Stimulated activated CD4-positive, alpha-beta T cell treated with anti-CD3 and anti-CD28 coated beads, TNF-alpha, amount 100 ng/mL, for 4 hours (primary cell): ENCODE measurements around the gene C8B.

Experiments
- DNase-seq, 3 experiments: peaks; one replicate each; pipeline ENCODE4 v3.0.0-alpha.2; 2020; ENCODE audit warnings: low read depth in 3 of 3

The C8B gene

GRCh38 chr1:56901716-56902115 lies 64.1 kb downstream of the C8B start:
- no peak for DNase-seq

- DNase-seq: no peak
Measured at GRCh38 chr1:56898879-56899278, 66.9 kb downstream of the C8B start.

DNA sequence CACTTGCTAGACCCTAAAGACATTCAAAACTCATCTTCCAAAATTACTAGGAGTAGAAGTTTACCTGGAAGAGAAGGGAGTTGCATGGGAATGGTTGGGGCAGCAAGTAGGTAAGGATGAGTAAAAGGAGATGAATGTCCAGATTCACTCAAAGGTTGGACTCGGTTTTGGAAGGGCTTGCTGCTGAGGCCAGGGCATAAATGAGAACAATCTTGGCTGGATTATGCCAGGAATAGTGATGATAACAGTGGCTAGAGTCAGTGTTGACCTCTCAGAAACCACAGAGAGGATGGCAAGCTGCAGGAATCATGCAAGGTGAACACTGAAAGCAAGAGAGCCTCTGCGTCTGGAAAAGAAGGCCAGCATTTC lies 67.8 kb downstream of the C8B start:
- DNase-seq: no peak

- no peak for DNase-seq
Measured at GRCh38 chr1:56897150-56898004, 68.4 kb downstream of the C8B start.

DNA sequence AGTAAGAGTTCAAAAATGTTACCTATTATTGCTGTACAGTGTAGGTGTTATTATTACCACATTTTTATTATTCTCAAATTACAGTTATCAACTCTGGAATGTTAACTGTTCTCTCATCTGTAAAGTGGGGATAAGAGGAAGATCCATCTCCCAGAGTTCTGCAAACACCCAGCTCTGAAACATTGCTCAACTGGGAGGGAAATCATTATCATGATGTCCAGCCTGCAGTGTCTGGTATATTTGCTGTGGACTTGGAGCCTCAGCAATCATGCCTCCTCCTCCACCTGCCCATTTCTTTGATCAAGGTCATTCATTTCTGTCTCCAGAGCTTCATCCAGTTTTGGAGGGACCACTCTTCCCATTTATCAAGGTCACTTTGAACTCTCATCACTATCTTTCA lies 71.8 kb downstream of the C8B start:
- DNase-seq: no peak

- no peak for DNase-seq
Measured at GRCh38 chr1:56890229-56890628, 75.6 kb downstream of the C8B start.

DNA sequence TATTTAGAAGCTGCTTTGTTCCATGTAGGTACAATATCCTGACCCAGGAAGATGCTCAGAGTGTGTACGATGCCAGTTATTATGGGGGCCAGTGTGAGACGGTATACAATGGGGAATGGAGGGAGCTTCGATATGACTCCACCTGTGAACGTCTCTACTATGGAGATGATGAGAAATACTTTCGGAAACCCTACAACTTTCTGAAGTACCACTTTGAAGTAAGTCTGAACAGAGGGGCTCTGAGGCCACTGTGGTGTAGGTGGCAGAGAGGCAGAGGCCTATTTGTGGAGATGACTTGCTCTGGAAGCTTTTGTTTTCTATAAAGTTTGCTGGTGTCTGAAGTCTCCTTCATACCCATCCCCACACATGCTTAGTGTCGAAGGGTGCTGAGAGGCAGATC lies 84.4 kb downstream of the C8B start:
- DNase-seq: no peak

GRCh38 chr1:56880774-56881173 lies 85.0 kb downstream of the C8B start:
- no peak for DNase-seq
